WERI-Rb-1 (cell line): ENCODE measurements around the gene AKIRIN2.

Experiments used
- DNase-seq: peaks from one replicate; pipeline ENCODE4 v3.0.0-alpha.2; 2020
- H3K27ac ChIP-seq: fragments of 250-450 bp; sonication (Bioruptor Pico); 2 replicates; pipeline ENCODE4 v1.5.1; 2020; ENCODE audit warnings: mild to moderate bottlenecking, moderate library complexity
- H3K27me3 ChIP-seq: fragments of 250-450 bp; sonication (Bioruptor Pico); 2 replicates; pipeline ENCODE4 v1.5.1; 2021; ENCODE audit warnings: mild to moderate bottlenecking, low read depth, moderate library complexity; ENCODE audit not compliant: insufficient read depth, severe bottlenecking
- H3K36me3 ChIP-seq: fragments of 250-450 bp; sonication (Bioruptor Pico); 2 replicates; pipeline ENCODE4 v1.5.1; 2020; ENCODE audit warnings: mild to moderate bottlenecking, moderate library complexity
- H3K4me3 ChIP-seq: 2 replicates; pipeline ENCODE4 v1.5.1; 2011; ENCODE audit warnings: low read depth, mild to moderate bottlenecking, control low read depth, low read length
- H3K9me3 ChIP-seq: fragments of 250-450 bp; sonication (Bioruptor Pico); 2 replicates; pipeline ENCODE4 v1.5.1; 2021; ENCODE audit warnings: mild to moderate bottlenecking, moderate library complexity; ENCODE audit not compliant: severe bottlenecking
- CTCF ChIP-seq: IDR thresholded peaks from 2 replicates; pipeline ENCODE4 v1.5.1; 2011; ENCODE audit warnings: low read depth, mild to moderate bottlenecking, control low read depth, inconsistent platforms, low read length

Gene AKIRIN2

GRCh38 chr6:87741001-87741650, 39.1 kb upstream of the AKIRIN2 start:
- no peak overlapping the region for H3K27ac ChIP-seq
- no peak for TF ChIP-seq CTCF

GRCh38 chr6:87738744-87739143, 36.7 kb upstream of the AKIRIN2 start:
- no peak for TF ChIP-seq CTCF
- H3K9me3 ChIP-seq, result no peaks in the 10 kb centered on the region
- no peak overlapping the region for H3K27ac ChIP-seq
- no peaks in the 10 kb centered on the region for H3K27me3 ChIP-seq
- no peak overlapping the region for H3K4me3 ChIP-seq
- no peaks in the 10 kb centered on the region for H3K36me3 ChIP-seq
- DNase-seq, result no peak

More at GRCh38 chr6:87741001-87741650, 39.1 kb upstream of the AKIRIN2 start:
- DNase-seq, result no peak
- Histone ChIP-seq H3K9me3 (no peaks in the 10 kb centered on the region), H3K4me3 (no peak overlapping the region), H3K36me3 (no peaks in the 10 kb centered on the region), H3K27me3 (no peaks in the 10 kb centered on the region)

- no peaks in the 10 kb centered on the region for H3K36me3 ChIP-seq
- H3K27ac ChIP-seq, result no peak overlapping the region
- no peaks in the 10 kb centered on the region for H3K9me3 ChIP-seq
- DNase-seq, result no peak
- no peaks in the 10 kb centered on the region for H3K27me3 ChIP-seq
- no peak overlapping the region for H3K4me3 ChIP-seq
- TF ChIP-seq CTCF, result no peak
Observed at GRCh38 chr6:87738000-87738399, 36.0 kb upstream of the AKIRIN2 start.

- no peak overlapping the region for H3K4me3 ChIP-seq
- no peak for TF ChIP-seq CTCF
- no peaks in the 10 kb centered on the region for H3K9me3 ChIP-seq
- H3K27ac ChIP-seq, result no peak overlapping the region
- H3K36me3 ChIP-seq, result no peaks in the 10 kb centered on the region
- H3K27me3 ChIP-seq, result no peaks in the 10 kb centered on the region
- no peak for DNase-seq
Observed at GRCh38 chr6:87736809-87737540, 34.9 kb upstream of the AKIRIN2 start.

- Histone ChIP-seq H3K4me3 (no peak overlapping the region), H3K9me3 (no peaks in the 10 kb centered on the region), H3K27ac (no peak overlapping the region), H3K27me3 (no peaks in the 10 kb centered on the region), H3K36me3 (no peaks in the 10 kb centered on the region)
- no peak for TF ChIP-seq CTCF
- DNase-seq, result no peak
Observed at GRCh38 chr6:87731818-87732661, 30.0 kb upstream of the AKIRIN2 start.
